Fibroblast of skin of right quadriceps (primary cell): ENCODE measurements around the gene PADI4.

Source experiments
- DNase-seq: peaks from one replicate; pipeline ENCODE4 v3.0.0-alpha.2; 2013

The PADI4 gene

GRCh38 chr1:17352419-17352909, 44.5 kb downstream of the PADI4 start:
- DNase-seq: no peak

GRCh38 chr1:17355898-17356297, 47.9 kb downstream of the PADI4 start:
- DNase-seq: no peak

- no peak for DNase-seq
These were observed 48.5 kb downstream of the PADI4 start for GRCh38 chr1:17356387-17357026.

GRCh38 chr1:17358557-17358956, 50.6 kb downstream of the PADI4 start:
- DNase-seq: no peak

GRCh38 chr1:17359031-17359430, 51.0 kb downstream of the PADI4 start:
- DNase-seq: no peak

GRCh38 chr1:17359808-17360207, 51.8 kb downstream of the PADI4 start:
- no peak for DNase-seq

- no peak for DNase-seq
These were observed 52.4 kb downstream of the PADI4 start for GRCh38 chr1:17360272-17360956.

GRCh38 chr1:17361687-17362086, 53.7 kb downstream of the PADI4 start:
- no peak for DNase-seq

GRCh38 chr1:17363351-17363750, 55.4 kb downstream of the PADI4 start:
- DNase-seq: no peak

GRCh38 chr1:17363771-17364170, 55.8 kb downstream of the PADI4 start:
- no peak for DNase-seq

GRCh38 chr1:17365293-17365692, 57.3 kb downstream of the PADI4 start:
- DNase-seq: no peak

- peak; percentile 19 for DNase-seq
These were observed 61.5 kb downstream of the PADI4 start for GRCh38 chr1:17369466-17369865.

GRCh38 chr1:17370618-17371017, 62.6 kb downstream of the PADI4 start:
- no peak for DNase-seq

- DNase-seq: no peak
These were observed 63.9 kb downstream of the PADI4 start, which contains the start of gene PADI6 for GRCh38 chr1:17371896-17372295. TSS of gene PADI6 (plus strand) at chr1:17372196. CDS start at chr1:17372246, 50 bp downstream.

GRCh38 chr1:17372955-17373354, 65.0 kb downstream of the PADI4 start:
- no peak for DNase-seq

- no peak for DNase-seq
These were observed 67.7 kb downstream of the PADI4 start for GRCh38 chr1:17375651-17376050.

- DNase-seq: no peak
These were observed 69.4 kb downstream of the PADI4 start for GRCh38 chr1:17377325-17377953.

- DNase-seq: no peak
These were observed 73.2 kb downstream of the PADI4 start for GRCh38 chr1:17381161-17381560.

GRCh38 chr1:17392199-17392740, 84.3 kb downstream of the PADI4 start:
- DNase-seq: no peak

- DNase-seq: no peak
These were observed 85.2 kb downstream of the PADI4 start for GRCh38 chr1:17393230-17393629.

GRCh38 chr1:17397910-17398695, 90.1 kb downstream of the PADI4 start:
- DNase-seq: no peak

GRCh38 chr1:17400725-17401341, 92.8 kb downstream of the PADI4 start:
- DNase-seq: no peak
